HT1080 (cell line): ENCODE measurements around the gene DSC2. TPM values are rescaled to one million over a fixed set of nuclear protein-coding genes. Genes with fewer than 3 reads are reported as not detected.
A peak's percentile ranks its signal among the peaks of the same experiment; 100 is the strongest.
"Not testable (repeated sequence)": the region's sequence is repeated elsewhere in the genome, so short reads cannot be mapped to it uniquely, and the experiment has no call there.

Source experiments
- DNase-seq: peaks from one replicate; pipeline ENCODE4 v3.0.0-alpha.2; 2015; ENCODE audit warnings: low read depth
- total RNA-seq: library from RNA; depleted of rRNA; stranded (reverse); fragments of >200 nt; shearing (Covaris generic); gene quantifications from 2 replicates; pipeline ENCODE4 v1.2.3, GENCODE V29; 2014; rRNA removed

Gene DSC2
- total RNA-seq, 1 experiment from 2014 or later = 0.98 TPM

DNA sequence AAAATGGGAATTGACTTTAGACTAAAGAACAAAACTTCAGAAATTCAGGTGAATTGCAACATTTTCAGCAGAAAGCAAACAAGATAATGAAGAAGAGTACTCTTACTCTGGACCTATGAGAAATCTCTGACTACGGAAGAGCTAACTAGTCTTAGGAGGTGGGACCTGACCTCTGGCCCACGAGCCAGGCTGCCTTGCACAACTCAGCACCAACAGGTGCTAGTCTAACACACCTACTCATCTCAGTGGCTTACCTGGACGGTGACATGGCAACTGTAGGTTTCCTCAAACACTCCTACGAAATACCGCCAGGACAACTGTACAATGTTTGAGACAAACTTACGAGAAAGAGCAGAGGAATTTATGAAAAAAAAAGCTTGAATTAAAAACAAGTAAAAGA lies 56.6 kb downstream of the DSC2 start:
- no peak for DNase-seq

DNA sequence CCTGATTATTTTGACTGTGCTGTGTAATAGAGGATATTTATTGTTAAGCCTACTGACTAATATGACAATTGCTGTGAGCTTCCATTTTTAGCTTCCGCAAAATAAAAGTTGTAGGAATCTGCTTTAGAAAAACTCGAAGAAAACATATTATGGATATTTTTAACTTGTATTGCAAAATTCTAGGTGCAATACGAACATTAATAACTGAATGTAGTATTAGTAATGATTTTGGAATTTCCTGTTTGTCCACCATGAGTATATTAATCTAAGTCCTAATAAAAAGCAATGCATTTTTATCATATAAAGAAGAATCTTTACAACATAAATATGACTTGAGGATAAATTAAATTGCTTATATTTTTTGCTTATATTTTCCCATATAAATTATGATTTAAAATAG lies 57.3 kb downstream of the DSC2 start:
- DNase-seq = no peak

GRCh38 chr18:31043709-31044108 lies 58.5 kb downstream of the DSC2 start:
- DNase-seq = no peak

DNA sequence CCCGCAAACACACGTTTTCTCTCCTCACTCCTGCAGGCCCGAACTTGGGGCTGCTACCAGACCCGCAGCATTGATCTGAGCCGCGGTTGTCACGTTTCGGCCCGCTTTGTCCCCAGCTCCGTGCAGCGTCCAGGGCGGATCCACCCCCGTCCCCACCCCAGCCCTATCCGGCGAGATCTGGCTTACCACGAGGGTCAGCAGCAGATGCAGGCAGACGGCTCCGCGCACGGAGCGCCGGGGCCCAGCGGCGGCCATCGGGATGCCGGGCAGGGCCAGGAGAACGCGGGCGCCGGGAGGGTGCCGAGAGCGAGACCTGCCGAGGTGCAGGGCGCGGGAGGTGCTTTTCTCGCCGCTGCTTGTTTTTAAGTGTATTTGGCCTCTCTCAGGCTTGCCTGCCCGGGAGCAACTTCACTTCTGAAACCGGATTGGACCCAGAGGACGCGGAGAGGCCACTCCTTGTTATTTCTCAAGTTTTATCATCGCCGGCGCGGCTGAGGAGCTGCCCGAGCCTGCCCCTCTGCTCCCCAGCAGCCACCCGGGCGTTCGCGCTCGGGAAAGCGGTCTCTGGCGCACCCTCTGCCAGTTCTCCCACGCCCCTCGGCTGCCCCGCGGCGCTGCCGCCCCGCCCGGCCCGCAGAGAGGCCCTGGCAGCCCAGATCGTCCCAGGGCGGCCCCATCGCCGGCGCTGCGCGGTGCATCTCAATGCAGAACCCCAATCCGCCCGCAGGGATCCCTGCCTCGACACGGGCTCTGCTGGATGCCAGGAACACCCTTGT lies 59.6 kb downstream of the DSC2 start, which contains the start of gene DSC3:
Gene DSC3 (minus strand): TSS at position 337 of the 776 bp plus-strand sequence. CDS start 82 bp downstream, at position 255.
- no peak for DNase-seq

DNA sequence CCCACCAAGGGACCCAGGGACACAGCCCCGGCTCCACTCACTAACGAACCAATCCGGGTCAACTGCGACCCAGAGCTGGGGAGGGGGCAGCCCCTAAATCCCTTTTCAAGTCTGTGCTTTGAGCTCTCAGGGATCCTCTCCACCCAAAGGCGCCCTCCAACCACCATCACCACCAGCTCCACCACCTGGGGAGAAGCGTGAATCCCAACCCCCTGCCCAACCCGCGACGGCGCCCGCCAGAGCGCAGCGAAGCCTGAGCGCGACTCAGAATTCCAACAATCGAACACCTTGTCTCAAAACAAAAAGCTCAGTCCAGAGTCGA lies 60.2 kb downstream of the DSC2 start:
- DNase-seq = no peak

DNA sequence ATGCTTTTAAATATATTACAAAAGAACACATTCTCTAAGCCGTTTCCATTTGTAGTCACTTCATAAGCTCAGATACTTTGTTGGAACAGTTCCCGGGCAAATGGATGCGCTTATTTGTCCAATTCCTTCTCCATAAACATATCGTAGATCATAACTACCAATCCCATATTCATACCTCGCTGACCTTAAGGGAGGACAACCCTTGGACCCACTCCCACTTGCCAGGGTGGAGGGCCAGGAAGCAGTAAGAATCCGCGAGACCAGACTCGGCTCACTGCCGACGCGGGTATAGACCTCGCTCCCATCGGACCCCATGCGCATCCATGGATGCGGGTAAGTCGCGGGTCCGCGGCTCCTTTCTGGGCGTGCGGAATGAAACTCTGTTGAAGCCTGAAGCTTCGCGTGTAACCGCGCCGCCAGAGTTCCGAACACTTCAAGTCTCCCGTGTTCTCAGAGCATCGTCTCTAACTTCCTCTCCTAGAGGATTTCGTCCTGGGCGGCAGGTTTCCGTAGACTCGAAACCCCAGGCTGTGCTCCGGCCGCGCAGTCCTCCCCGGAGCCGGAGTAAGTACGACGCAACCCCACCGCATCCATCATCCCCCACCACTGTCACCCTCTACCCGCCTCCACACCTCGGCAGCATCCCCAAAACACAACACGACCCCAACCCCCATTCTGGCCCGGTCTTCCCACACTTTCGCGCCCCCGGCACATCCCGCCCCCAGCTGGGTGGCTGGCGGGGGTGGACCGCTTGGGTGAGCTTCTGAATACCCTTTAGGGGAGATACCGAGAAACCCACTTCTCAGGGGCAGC lies 60.7 kb downstream of the DSC2 start:
- DNase-seq = no peak

- DNase-seq = no peak
These were observed 61.4 kb downstream of the DSC2 start for GRCh38 chr18:31040686-31041270.

DNA sequence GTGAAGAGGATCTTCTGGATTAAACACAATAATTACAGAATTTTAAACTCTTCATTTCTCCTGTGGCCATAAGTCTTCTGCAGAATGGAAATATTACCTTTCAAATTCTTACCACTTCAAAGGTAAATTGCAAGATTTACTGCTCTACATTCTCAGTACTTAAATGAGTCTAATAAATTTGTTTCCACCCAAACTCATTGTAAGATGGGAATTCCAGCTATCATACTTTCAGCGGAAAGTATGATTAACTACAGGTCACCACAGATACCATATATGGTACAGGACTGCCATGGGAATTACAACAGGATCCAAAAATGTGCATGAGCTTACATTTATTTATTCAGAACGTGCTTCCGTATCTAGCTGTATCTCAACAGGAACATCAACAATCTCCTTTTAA lies 62.8 kb downstream of the DSC2 start:
- DNase-seq = no peak

DNA sequence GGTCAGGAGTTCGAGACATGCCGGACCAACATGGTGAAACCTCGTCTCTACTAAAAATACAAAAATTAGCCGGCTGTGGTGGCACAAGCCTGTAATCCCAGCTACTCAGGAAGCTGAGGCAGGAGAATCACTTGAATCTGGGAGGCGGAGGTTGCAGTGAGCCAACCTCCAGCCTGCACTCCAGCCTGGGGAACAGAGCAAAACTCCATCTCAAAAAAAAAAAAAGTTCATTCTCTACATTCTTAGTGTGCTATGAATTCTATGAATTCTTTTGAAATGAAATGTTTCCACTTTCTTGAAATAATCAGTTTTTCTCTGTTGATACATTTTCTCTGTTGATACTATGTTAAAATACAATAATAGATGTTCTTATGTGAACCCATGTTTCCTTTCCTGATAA lies 64.5 kb downstream of the DSC2 start:
- not testable (repeated sequence) for DNase-seq

GRCh38 chr18:31034541-31034940 lies 67.7 kb downstream of the DSC2 start:
- DNase-seq = no peak

DNA sequence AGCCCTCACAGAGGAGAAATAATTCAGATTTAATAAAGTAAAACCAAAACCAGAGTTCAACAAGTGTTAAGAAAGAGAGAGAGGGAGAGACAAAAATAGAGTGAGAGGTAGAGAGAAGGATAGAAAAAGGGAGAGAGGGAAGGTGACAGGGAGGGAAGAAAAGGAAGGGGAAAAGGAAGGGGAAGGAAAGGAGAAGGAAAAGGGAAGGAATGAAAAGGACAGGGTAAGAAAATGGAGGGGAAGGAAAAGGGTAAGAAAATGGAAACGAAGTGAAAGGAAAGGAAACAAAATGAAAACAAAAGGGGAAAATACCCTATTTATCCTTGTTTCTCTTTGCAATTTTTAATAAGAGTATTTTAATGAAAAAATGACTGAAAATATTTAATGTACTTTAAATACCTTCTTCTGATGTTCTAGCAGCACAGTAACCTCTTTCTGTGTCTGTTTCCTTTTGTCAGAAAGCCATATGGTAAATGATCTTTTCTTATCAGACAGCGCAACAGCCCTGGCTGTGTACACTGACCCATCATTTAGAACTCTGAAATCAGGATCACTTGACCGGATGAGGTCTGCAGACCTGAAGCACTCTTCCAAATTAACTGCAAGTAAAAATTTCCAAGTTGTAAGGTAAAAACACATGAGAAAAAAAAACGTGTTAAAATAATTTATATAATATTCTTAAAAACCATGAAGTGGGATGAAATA lies 71.5 kb downstream of the DSC2 start:
- DNase-seq = no peak

- no peak for DNase-seq
These were observed 86.3 kb downstream of the DSC2 start for GRCh38 chr18:31015715-31016434.

DNA sequence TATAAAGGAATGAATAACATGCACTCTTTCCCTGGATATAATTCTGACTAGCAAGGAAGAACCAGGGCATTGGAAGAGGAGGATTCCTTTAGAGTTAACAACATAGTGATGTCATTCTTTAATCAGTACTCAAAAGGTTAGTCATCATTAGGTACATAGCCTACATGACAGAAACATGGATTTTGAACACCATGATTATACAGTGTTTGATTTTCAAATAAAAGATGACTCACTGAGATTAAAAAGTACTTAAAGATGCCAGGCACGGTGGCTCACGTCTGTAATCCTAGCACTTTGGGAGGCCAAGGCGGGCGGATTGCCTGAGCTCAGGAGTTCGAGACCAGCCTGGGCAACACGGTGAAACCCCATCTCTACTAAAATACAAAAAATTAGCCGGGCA lies 90.8 kb downstream of the DSC2 start:
- DNase-seq = peak; percentile 97

DNA sequence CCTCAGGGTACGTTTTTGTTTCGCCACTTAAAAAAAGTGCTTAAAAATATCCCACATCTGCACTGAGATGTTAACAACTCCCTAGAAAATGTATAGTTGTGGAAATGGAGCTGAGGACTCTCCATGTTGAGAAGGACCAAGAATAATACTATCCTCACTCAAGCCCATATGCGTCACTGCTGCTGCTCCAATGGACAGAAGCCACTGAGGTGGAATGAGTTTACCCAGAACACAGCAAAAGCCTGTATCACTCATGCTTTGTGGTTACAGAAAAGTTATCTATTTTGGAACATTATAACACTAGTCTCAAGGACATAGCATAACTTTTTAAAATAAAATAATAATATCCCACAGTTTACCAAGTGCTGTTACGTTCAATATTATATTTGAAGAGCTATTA lies 91.6 kb downstream of the DSC2 start:
- no peak for DNase-seq

Other genes starting within 250 kb of the DSC2 start
- 0.11 TPM in 1 of 2 replicates, not detected in the other for gene DSC3, start 59.7 kb downstream of the DSC2 start, total RNA-seq
- gene DSC1, start 60.4 kb upstream of the DSC2 start, total RNA-seq = not detected in 2 replicates
- not detected in 2 replicates for gene DSG1, start 215.7 kb upstream of the DSC2 start, total RNA-seq